GM18858 (cell line): Measurements from ENCODE around the gene EMX1.

Experiments
- ATAC-seq: cut with Tn5 transposase; IDR thresholded peaks from one replicate; pipeline ENCODE4 v1.9.1; 2021; ENCODE audit not compliant: unreplicated experiment

EMX1 gene

GRCh38 chr2:72956050-72956395 lies 38.7 kb downstream of the EMX1 start:
- no peak for ATAC-seq

GRCh38 chr2:72956936-72957335 lies 39.6 kb downstream of the EMX1 start:
- no peak for ATAC-seq

DNA sequence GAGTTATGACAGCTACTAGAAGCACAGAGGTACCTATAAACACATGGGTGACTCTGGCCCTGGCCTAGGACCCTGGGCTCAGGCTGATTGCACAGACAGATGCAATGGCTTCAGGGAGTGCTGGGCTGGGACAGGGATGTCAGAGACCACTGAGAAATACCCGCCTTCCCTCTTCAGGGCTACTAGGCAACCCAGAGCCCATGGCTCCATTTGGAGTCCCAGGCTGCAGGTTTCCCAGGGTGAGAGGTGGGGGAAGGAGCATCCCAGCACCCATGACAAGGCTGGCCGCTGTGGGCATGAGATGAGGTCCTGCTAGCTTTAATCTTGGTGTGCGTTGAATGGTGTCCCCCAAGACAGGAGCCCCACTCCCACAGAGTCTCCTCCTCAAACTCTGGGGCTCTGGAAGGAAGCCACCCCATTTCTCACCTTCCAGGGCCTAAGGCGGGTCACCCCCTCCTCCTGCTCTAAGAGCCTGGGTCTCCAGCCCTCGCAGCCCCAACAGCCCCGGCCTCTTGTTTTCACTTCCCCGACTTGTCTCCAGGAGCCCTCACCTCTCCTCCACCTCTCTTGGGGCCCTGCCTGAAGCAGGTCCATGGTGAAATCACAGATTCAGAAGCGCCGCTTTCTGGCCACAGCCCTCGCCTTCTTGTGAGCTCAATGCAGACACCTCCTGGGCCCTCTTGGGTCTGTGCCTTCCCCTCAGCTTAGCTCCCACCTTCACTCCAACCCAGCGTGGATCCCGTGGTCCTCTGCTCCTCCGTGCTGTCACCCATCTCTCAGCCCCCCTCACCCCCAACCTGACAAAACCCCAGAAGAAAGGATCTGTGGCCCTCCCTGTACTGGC lies 41.4 kb downstream of the EMX1 start:
- ATAC-seq, result no peak

GRCh38 chr2:72959554-72959953 lies 42.2 kb downstream of the EMX1 start:
- no peak for ATAC-seq

DNA sequence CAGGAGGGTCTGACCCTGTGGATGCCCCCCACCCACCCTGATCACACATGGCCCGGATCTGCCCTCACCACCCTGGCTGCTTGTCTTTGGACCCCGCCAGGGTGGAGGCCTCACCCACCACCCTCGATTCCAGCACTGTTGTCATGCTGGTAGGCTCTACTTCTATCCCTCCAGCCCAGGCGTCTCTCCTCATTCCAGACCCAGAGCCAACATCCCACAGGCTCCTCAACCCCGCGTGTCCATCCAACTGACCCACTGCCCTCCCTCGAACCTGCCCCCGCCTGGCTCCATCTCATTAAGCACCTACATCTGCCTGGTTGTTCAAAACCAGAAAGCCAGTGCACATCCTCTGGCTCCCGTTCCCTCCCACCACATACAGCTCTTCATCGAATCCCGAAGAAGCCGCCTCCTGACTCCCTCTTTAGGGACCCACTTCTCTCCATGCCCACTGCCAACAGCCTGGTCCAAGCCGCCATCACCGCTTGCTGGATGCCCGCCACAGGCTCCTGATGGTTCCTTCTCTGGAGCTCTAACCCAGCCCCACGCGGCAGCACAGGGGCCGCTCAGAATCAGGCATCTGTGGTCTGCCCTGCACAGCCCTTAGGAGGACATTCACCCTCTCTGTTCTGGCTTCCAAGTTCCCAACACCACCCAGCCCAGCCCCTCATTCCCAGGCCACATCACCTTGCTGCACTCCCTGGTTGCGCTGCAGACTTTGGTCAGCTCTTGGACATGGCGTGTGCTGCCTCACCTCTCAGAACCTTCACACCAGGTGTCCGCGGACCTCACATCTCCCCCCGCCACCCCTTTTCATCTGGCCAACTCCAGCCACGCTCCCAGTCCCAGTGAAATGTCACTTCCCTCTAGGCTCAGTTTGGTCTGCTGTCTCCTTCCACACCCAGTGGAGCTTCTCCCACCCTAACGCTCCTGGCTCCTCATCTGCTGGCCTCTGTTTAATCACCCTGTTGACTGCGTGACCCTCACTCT lies 43.0 kb downstream of the EMX1 start:
- no peak for ATAC-seq

GRCh38 chr2:72961036-72961720 lies 43.9 kb downstream of the EMX1 start:
- ATAC-seq, result no peak

- no peak for ATAC-seq
These were observed 44.6 kb downstream of the EMX1 start for GRCh38 chr2:72961853-72962468.

DNA sequence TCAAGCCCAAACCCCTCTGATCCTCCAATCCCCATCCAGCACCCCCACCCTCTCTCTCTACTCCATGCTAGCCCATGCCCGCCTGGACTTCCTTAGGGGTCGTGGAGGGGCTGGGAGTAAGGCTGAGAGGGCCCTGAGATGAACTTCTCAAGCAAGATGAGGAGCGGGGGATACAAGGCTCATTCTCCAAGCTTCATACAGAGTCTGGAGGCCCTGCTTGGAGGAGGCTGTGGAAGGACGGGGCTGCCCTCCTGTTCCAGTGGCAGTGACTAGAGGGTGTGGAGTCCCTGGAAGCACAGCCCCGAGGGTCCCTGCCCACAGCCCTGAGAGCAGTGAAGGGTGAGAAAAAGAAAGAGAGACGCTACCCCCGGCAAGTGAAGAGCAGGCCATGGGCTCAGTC lies 45.6 kb downstream of the EMX1 start:
- no peak for ATAC-seq

GRCh38 chr2:72963423-72964145 lies 46.3 kb downstream of the EMX1 start:
- no peak for ATAC-seq

DNA sequence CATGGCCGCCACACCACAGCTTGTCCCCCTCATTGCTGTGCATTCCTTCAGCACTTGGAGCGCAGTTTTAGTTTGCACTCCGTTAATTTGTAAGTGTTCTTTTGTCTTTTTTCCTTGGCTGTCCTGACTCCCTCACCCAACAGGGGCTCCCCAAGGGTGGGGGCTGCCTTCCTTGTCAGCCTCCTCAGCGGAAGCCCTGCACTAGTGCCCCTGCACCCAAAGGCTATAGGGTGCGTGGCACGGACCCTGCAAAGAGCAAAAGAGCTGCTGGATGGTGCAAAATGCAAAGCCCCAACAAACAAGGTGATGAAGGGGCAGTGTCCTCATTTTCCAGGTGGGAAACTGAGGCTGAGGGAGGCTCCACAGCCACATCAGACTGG lies 46.8 kb downstream of the EMX1 start:
- no peak for ATAC-seq

DNA sequence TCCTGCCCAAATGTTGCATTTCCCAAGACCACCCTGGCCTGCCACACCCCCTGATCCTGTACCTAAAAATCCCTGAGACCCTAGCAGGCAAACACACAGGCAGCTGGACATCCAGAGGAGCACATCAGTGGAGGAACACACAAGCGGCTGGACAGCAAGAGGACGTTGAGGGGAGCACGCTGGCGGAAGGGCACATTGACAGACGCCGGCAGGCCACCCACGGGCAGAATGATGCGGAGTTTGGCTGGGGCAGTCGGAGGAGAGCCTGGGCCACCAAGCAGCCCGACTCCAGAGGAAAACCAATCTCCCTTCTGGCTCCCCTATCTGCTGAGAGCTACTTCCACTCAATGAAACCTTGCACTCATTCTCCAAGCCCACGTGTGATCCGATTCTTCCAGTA lies 47.7 kb downstream of the EMX1 start:
- ATAC-seq, result no peak

DNA sequence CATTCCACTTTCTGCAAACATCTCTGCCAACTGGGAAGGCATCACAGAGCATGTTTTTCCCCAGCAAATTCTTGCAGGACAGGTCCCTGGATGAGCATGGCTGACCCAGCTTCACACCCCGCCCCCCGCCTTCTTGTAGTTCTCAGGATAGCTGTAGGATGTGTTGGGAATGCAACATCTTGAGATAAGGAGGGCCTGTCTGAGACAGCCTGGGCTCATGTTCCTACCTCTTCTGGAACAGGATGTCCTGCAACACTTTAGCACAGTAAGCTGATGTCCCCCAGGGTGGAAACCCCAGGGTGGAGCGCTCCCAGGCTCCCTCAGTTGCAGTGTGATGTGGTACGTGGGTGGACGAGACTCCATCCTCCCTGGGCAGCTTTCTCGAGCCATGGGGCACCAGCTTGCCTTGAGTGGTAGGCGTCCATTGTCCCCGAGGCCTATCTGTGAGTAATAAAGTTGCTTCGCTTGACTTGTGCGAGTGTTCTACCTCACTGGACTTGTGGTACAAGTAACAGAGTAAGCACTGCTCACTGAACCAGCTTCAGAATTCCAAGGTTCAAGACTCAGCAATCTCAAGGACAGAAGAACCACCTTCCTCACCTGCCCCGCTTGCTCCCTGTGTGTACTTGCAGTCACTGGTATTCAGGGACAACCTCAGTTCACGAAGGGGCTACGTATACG lies 48.6 kb downstream of the EMX1 start:
- no peak for ATAC-seq

GRCh38 chr2:72968286-72968685 lies 51.0 kb downstream of the EMX1 start:
- ATAC-seq, result no peak

GRCh38 chr2:72969706-72970105 lies 52.4 kb downstream of the EMX1 start:
- no peak for ATAC-seq

- no peak for ATAC-seq
These were observed 53.7 kb downstream of the EMX1 start for GRCh38 chr2:72971036-72971435.

DNA sequence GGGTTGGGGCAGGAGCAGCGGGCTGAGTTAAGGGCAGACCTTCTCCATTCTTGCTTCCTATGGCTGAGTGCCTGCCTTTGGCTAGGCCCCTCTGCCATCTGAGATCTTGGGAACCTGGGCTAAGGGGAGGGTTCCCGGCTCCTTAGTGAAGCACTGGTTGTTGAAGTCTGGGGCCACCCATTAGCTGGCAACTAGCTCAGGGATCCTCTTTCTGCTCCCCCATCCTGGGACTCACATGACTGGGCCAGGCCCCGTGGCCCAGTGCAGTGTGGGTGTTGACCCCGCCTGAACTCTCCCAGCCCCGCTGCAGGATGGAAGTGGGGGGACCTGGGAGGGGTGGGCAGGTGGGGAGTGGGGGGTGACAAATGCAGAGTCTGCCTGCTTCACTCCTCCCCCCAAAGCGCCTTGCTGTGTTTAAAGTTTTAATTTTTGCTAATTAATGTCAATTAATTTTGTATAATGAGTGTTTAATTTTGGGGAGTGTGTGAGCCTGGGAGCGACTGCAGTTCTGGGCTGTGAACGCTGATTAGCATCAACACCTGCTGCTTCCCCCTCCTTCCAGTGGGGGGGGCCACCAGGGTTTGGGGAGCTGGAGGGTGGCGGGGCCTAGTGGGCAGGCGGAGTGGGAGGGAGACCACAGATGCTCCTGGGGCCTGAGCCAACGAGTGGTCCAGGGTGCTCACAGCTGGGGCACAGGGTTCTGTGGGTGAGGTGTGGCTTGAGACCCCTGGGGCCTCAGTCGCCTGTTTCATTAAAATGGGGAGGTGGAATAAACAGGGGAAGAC lies 55.2 kb downstream of the EMX1 start:
- ATAC-seq, result no peak

DNA sequence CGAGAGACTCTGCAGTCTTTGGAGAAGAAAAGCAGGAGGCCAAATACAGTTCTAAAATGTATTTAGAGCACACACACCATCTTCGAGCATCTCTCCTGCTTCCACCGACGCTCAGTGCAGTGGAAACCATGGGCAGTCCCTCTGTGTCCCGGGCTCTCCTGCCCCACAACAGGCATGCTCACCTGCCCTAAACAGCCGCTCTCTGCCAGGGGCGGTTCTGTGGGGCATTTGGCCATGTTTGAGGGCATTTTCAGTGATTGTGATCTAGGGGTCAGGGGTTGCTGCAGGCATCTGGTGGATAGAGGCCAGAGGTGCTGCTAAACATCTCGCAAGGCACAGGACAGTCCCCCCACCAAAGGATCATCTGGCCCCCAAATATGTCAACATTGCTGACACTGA lies 55.8 kb downstream of the EMX1 start:
- no peak for ATAC-seq

DNA sequence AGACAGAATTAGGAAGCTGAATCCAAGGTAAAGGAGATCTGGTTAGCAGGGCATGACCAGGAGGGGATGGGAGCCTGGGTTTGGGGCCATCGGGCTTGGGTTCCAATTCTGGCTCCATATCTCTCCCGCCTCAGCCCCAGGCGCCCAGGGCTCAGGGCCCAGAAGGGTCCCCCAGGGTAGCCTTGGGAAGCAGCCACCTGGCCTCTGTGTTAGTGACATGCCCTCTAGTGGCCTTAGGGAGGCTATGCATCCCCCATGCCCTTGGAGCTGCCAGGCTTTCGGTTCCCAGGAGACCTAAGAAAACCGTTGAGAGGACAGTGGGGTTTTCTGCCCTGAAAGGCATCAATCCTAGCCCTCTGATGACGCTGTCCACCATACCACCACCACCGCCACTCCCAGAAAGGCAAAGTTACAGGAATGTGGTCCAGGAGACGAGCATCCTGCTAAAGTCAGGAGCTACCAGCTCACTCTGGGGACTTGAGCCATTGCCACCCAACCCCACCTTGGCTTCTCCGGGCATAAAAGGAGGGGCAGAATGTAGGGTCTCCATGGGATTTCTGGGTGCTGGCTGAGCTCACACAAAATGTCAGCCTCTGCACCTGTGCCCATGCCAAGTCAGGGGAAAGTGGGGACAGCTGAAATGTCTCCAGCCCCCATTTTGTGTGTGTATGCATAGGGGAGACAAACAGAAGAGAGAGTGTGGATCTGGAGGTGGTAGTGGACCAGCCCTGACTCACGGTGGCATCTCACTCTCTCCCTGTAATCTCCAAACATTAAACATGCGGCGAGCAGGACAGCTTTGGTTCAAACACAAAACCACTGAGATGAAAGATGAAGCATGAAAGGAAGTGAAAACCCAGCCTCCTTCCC lies 56.5 kb downstream of the EMX1 start:
- peak; percentile 89 for ATAC-seq
